Left renal cortex interstitium (tissue), 4 donors: ENCODE results near the gene XRCC2. TPM values are rescaled to one million over a fixed set of nuclear protein-coding genes. Genes with fewer than 3 reads are reported as not detected.
"Not testable (repeated sequence)": the region's sequence is repeated elsewhere in the genome, so short reads cannot be mapped to it uniquely, and the experiment has no call there.

ENCODE experiments used
- DNase-seq, 4 donors: peaks; one replicate each; pipeline ENCODE4 v3.0.0-alpha.2; 2013; ENCODE audit warnings: low read depth in 4 of 4, low spot score in 2 of 4, missing footprints in 1 of 4
- polyA plus RNA-seq, 4 donors: library from polyadenylated mRNA; unstranded; fragments of 120-200 nt; gene quantifications; one replicate each; pipeline ENCODE4 v1.2.1, GENCODE V29; 2013; ENCODE audit not compliant: insufficient read length in 4 of 4

XRCC2 gene
- polyA plus RNA-seq, 4 donors = 5.4 to 13.6 (median 8.1) TPM

GRCh38 chr7:152666078-152666477 lies 9.9 kb downstream of the XRCC2 start:
- no peak for DNase-seq

- no peak for DNase-seq
Measured at GRCh38 chr7:152664636-152665035, 11.3 kb downstream of the XRCC2 start.

- DNase-seq = no peak
Measured at GRCh38 chr7:152663931-152664330, 12.0 kb downstream of the XRCC2 start.

GRCh38 chr7:152663148-152663740 lies 12.7 kb downstream of the XRCC2 start:
- DNase-seq = no peak

- DNase-seq = no peak
Measured at GRCh38 chr7:152661479-152661878, 14.5 kb downstream of the XRCC2 start.

DNA sequence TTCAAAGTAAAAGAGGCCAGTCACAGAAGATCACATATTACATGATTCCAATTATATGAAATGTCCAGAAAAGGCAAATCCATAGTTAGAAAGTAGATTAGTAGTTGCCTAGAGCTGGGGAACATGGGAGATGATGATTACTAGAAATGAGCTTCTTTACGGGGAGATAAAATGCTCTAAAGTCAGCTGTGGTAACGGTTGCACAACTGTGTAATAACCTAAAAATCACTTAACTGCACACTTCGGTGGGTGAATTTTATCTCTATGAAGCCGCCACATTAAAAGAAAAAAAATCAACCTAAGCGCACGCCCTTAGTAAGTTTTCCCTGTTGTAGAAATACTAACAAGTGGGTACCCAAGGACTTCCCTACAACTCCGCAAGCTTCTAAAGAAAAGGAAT lies 15.9 kb downstream of the XRCC2 start:
- DNase-seq = no peak

DNA sequence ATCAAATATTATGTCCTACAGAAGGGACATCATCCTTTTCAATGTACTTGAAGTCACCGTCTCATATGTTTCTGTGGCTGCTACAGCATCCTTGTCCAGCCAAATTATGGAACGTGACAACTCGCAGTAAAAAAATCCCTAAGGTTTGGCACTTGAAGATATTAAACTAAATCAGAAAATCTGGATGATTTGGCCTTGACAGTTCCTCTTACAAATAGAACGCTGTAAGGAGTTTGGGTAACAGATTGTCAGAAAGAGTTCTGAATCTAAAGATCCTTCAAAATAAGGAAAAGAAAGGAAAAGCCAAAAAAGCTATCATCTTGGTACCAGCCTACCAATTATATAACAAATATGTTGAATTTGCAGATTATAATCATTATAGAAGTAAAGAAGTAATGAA lies 21.0 kb downstream of the XRCC2 start:
- no peak for DNase-seq

- no peak for DNase-seq
Measured at GRCh38 chr7:152649220-152649619, 26.7 kb downstream of the XRCC2 start.

GRCh38 chr7:152647009-152647408 lies 28.9 kb downstream of the XRCC2 start:
- no peak for DNase-seq

- not testable (repeated sequence) for DNase-seq
Measured at GRCh38 chr7:152646579-152646978, 29.4 kb downstream of the XRCC2 start.

GRCh38 chr7:152643979-152644559 lies 31.9 kb downstream of the XRCC2 start:
- DNase-seq = no peak

- no peak for DNase-seq
Measured at GRCh38 chr7:152641384-152641783, 34.6 kb downstream of the XRCC2 start.

GRCh38 chr7:152640829-152641228 lies 35.1 kb downstream of the XRCC2 start:
- no peak for DNase-seq

DNA sequence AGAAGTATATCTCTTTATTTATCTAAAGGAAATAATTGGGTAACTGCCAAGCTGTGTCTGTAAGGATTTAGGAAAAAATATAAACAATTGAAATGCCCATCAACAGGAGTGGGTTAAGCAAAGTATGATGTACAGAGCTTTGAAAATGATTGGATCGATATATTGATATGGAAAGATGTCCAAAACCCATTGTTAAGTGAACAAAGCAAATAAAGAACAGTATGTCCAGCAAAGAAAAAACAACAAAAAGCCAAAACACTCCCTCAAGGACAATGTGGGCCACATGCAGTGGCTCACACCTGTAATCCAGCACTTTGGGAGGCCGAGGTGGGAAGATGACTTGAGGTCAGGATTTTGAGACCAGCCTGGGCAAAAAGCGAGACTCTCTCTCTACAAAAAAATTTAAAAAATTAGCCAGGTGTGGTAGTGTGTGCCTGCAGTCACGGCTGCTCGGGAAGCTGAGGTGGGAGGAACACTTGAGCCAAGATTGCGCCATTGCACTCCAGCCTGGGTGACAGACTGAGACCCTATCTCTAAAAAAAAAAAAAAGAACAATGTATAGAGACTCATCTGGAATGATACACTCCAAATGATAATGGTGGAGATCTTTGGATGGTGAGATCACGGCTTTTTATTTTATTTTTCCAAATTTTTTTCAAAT lies 37.9 kb downstream of the XRCC2 start:
- DNase-seq = no peak

DNA sequence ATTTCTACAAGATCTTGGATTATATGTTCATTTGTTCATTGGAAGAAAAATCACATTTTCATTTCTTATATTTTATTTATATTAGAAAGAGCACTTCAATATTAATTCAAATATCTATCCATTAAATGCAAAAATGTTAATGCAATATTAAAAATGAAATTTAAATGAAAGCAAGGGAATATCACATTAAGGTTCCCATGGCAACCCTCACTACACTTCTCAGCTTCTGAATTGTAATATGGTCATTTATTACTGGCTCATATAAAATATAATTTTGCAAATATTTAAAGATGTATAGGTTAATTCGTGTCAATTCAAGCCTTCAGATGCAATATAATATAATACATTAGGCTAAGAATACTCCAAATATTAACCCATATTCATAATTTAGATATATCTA lies 38.8 kb downstream of the XRCC2 start:
- DNase-seq = no peak

- no peak for DNase-seq
Measured at GRCh38 chr7:152636441-152636840, 39.5 kb downstream of the XRCC2 start.

DNA sequence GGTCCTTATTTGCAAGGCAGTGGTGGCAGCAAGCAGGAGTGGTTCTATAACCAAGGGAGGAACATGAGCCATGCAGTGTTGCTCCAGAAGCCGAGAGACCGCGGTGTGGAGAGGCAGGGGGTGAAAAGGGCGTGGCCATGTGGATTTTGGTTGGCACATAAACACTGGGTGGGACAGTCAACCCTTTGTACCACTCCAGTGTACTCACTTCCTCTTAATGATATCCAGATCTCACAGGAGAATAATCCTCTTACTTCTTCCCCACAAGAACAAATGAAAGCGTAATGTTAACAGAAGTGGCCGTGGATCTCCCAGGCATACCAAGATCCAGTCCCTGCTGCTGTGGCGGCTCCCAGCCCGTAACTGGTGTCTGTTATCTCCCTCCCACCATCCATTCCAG lies 42.4 kb downstream of the XRCC2 start:
- DNase-seq = no peak

DNA sequence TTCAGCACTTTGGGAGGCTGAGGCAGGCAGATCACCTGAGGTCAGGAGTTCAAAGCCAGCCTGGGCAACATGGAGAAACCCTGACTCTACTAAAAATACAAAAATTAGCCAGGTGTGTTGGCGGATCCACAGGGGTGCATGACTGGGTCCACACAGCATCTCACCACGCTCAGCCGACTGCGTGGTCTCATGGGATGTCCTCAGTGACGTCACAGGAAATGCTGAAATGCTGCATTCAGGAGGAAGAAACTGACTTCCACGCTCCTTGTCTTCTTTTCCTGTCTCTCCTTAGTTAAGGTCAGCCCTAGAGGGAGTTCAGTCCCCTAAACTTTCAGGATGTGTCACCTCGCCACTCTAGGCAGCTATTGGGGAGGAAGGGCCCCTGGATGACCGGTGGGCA lies 42.9 kb downstream of the XRCC2 start:
- no peak for DNase-seq

DNA sequence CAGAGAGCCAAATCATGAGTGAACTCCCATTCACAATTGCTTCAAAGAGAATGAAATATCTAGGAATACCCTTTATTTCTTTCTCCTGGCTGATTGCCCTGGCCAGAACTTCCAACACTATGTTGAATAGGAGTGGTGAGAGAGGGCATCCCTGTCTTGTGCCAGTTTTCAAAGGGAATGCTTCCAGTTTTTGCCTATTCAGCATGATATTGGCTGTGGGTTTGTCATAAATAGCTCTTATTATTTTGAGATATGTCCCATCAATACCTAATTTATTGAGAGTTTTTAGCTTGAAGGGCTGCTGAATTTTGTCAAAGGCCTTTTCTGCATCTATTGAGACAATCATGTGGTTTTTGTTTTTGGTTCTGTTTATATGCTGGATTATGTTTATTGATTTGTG lies 47.2 kb downstream of the XRCC2 start:
- DNase-seq = not testable (repeated sequence)

DNA sequence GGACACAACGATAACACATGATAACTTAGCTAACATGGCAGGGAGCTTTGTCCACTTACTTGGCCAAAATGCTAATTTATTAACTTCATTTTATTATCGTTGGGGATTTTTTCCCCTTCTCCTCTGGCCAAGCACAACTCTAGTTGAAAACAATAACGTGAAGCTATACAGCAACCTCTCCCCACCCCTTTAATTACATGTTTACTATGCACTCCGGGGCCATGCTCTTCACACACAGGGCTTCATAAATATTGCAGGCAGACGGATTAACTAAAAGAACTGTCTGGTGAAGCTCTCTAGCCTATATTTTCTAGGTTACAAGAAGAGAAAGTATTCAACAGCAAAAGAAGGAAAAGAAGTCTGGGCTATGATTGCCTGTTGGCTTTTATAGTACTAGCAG lies 51.7 kb downstream of the XRCC2 start:
- DNase-seq = no peak

GRCh38 chr7:152621426-152621825 lies 54.5 kb downstream of the XRCC2 start:
- DNase-seq = no peak

DNA sequence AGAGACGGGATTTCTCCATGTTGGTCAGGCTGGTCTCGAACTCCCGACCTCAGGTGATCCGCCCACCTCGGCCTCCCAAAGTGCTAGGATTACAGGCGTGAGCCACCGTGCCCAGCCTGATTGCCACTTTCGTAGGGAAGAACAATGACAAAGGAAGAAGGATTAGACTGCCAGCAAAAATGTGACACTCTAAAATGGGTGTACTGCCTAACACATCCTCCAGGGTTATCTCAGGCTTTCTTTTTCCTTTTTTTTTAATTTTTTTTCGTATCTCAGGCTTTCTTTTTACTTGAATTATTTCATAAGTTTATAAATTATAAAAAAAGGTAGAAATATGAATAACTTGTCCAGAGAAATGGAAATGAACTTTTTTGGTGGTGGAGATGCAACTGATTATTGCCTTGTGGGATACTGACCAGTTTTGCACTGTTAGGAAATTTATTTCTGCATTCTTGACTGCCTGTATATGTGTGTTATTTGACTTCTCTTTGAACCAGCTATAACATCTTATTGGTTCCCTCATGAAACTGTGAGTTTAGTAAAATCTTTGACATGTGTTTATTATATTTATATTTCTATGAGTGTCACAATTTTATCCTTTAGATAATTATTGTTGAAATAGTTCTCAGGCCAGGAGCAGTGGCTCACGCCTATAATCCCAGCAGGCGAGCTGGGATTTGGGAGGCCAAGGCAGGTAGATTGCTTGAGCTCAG lies 56.8 kb downstream of the XRCC2 start:
- no peak for DNase-seq
